IMR-90 (cell line): ENCODE results near the gene MTCH2. TPM values are rescaled to one million over a fixed set of nuclear protein-coding genes. Genes with fewer than 3 reads are reported as not detected.

Experiments
- ATAC-seq: fragments of 200-7000 bp; cut with Tn5 transposase; 2 replicates; pipeline ENCODE4 v1.9.1; 2020; ENCODE audit warnings: low read depth, mild to moderate bottlenecking, moderate library complexity
- BruUV-seq: library from RNA; stranded (reverse); fragments of 400-500 nt; replicated peaks from 2 replicates; lab custom pipeline; 2021; lab: Mats Ljungman, UMichigan
- CTCF ChIA-PET: fragments of 300-600 bp; formaldehyde crosslinking; extraction: SDS; loops from one replicate; lab custom pipeline; 2021; ENCODE audit warnings: antibody characterized with exemption; lab: Yijun Ruan, JAX
- POLR2A ChIA-PET: fragments of 300-600 bp; sonication (Branson Sonifier 250); formaldehyde crosslinking; loops from one replicate; lab custom pipeline; 2022; ENCODE audit warnings: antibody characterized with exemption; ENCODE audit not compliant: unreplicated experiment; lab: Charles Lee
- DNase-seq: peaks from one replicate; pipeline ENCODE4 v3.0.0; 2013
- H2AFZ ChIP-seq: replicated peaks from 2 replicates; pipeline ENCODE3; 2013; ENCODE audit warnings: low read length, mild to moderate bottlenecking; ENCODE audit not compliant: poor library complexity
- H2AK5ac ChIP-seq: 2 replicates; pipeline ENCODE4 v1.6.1; 2013; ENCODE audit warnings: low read depth, low read length, inconsistent platforms
- H2AK9ac ChIP-seq: replicated peaks from 2 replicates; pipeline ENCODE3; 2013; ENCODE audit warnings: mild to moderate bottlenecking, low read depth, low read length, moderate library complexity; ENCODE audit not compliant: poor library complexity
- H2BK120ac ChIP-seq: 2 replicates; pipeline ENCODE4 v1.6.1; 2013; ENCODE audit warnings: low read depth, low read length, inconsistent platforms
- H2BK15ac ChIP-seq: 3 replicates; pipeline ENCODE4 v1.6.1; 2013; ENCODE audit warnings: low read depth, low read length, inconsistent platforms
- H2BK20ac ChIP-seq: 2 replicates; pipeline ENCODE4 v1.6.1; 2013; ENCODE audit warnings: low read depth, mild to moderate bottlenecking, inconsistent platforms, low read length, moderate library complexity
- H2BK5ac ChIP-seq: 2 replicates; pipeline ENCODE4 v1.6.1; 2013; ENCODE audit warnings: mild to moderate bottlenecking, low read depth, low read length, inconsistent platforms; ENCODE audit not compliant: poor library complexity, severe bottlenecking
- H3K14ac ChIP-seq: replicated peaks from 2 replicates; pipeline ENCODE4 v1.6.1; 2013; ENCODE audit warnings: low read depth, low read length, inconsistent platforms
- H3K18ac ChIP-seq: 2 replicates; pipeline ENCODE4 v1.6.1; 2013; ENCODE audit warnings: low read depth, low read length, control low read depth
- H3K23ac ChIP-seq: 2 replicates; pipeline ENCODE4 v1.6.1; 2013; ENCODE audit warnings: low read depth, low read length, inconsistent platforms
- H3K27ac ChIP-seq: 2 replicates; pipeline ENCODE4 v1.5.1; 2013; ENCODE audit warnings: mild to moderate bottlenecking, control low read depth, low read length; ENCODE audit not compliant: insufficient read depth
- H3K27me3 ChIP-seq: 2 replicates; pipeline ENCODE4 v1.6.1; 2013; ENCODE audit warnings: low read length; ENCODE audit not compliant: control insufficient read depth, insufficient read depth
- H3K36me3 ChIP-seq: 2 replicates; pipeline ENCODE4 v1.6.1; 2013; ENCODE audit warnings: low read length, mixed read lengths; ENCODE audit not compliant: control insufficient read depth, insufficient read depth
- H3K4ac ChIP-seq: 2 replicates; pipeline ENCODE4 v1.6.1; 2013; ENCODE audit warnings: low read depth, low read length, inconsistent platforms
- H3K4me1 ChIP-seq: 2 replicates; pipeline ENCODE4 v1.6.1; 2013; ENCODE audit warnings: low read length, mixed read lengths; ENCODE audit not compliant: control insufficient read depth, insufficient read depth
- H3K4me2 ChIP-seq: 2 replicates; pipeline ENCODE4 v1.6.1; 2013; ENCODE audit warnings: low read depth, mild to moderate bottlenecking, control low read depth, low read length, moderate library complexity
- H3K4me3 ChIP-seq: 2 replicates; pipeline ENCODE4 v1.5.1; 2013; ENCODE audit warnings: low read depth, mild to moderate bottlenecking, control low read depth, low read length, moderate library complexity; ENCODE audit not compliant: insufficient read depth
- H3K56ac ChIP-seq: 2 replicates; pipeline ENCODE4 v1.6.1; 2013; ENCODE audit warnings: low read length, inconsistent platforms; ENCODE audit not compliant: insufficient read depth; ENCODE audit errors: extremely low read depth
- H3K79me1 ChIP-seq, 2 experiments: 2 replicates each; pipeline ENCODE4 v1.6.1; 2013; ENCODE audit warnings: low read length in 2 of 2, inconsistent platforms in 1 of 2, low read depth in 1 of 2
- H3K9ac ChIP-seq: 2 replicates; pipeline ENCODE4 v1.6.1; 2013; ENCODE audit warnings: low read depth, low read length, control low read depth
- H3K9me1 ChIP-seq: 2 replicates; pipeline ENCODE4 v1.6.1; 2013; ENCODE audit warnings: low read length, inconsistent platforms; ENCODE audit not compliant: insufficient read depth
- H3K9me3 ChIP-seq: 2 replicates; pipeline ENCODE4 v1.6.1; 2013; ENCODE audit warnings: low read length; ENCODE audit not compliant: control insufficient read depth, insufficient read depth
- H4K20me1 ChIP-seq: 2 replicates; pipeline ENCODE4 v1.6.1; 2013; ENCODE audit warnings: low read length, inconsistent platforms; ENCODE audit not compliant: insufficient read depth
- H4K5ac ChIP-seq: 2 replicates; pipeline ENCODE4 v1.6.1; 2013; ENCODE audit warnings: mild to moderate bottlenecking, low read depth, low read length, control low read depth
- H4K8ac ChIP-seq, 2 experiments: 2 replicates each; pipeline ENCODE4 v1.6.1; 2013; ENCODE audit warnings: low read depth in 2 of 2, low read length in 2 of 2, control low read depth in 1 of 2, inconsistent platforms in 1 of 2
- H4K91ac ChIP-seq: 2 replicates; pipeline ENCODE4 v1.6.1; 2013; ENCODE audit warnings: low read depth, low read length, inconsistent platforms; ENCODE audit not compliant: insufficient read depth
- BHLHE40 ChIP-seq: fragments of 150-350 bp; IDR thresholded peaks from 2 replicates; pipeline ENCODE4 v1.6.1; 2016; ENCODE audit warnings: mild to moderate bottlenecking, low read depth, low read length
- CEBPB ChIP-seq: IDR thresholded peaks from 2 replicates; pipeline ENCODE4 v1.6.1; 2012; ENCODE audit warnings: low read depth, low read length, improper control_type of control experiment
- CHD1 ChIP-seq: IDR thresholded peaks from 2 replicates; pipeline ENCODE4 v1.6.1; 2012; ENCODE audit warnings: low read depth, low read length, improper control_type of control experiment
- CTCF ChIP-seq: conservative IDR thresholded peaks from 2 replicates; pipeline ENCODE4 v1.5.1; 2012; ENCODE audit warnings: mild to moderate bottlenecking, low read depth, low read length, improper control_type of control experiment
- ELK1 ChIP-seq: fragments of 150-350 bp; IDR thresholded peaks from 2 replicates; pipeline ENCODE4 v1.6.1; 2016; ENCODE audit warnings: low read depth, mild to moderate bottlenecking, low read length, moderate library complexity, borderline replicate concordance
- FOS ChIP-seq: fragments of 150-350 bp; IDR thresholded peaks from 2 replicates; pipeline ENCODE4 v1.6.1; 2016; ENCODE audit warnings: low read depth, low read length
- MAFK ChIP-seq: IDR thresholded peaks from 2 replicates; pipeline ENCODE4 v1.6.1; 2012; ENCODE audit warnings: low read depth, low read length, improper control_type of control experiment
- MXI1 ChIP-seq: IDR thresholded peaks from 2 replicates; pipeline ENCODE4 v1.6.1; 2012; ENCODE audit warnings: low read depth, mild to moderate bottlenecking, low read length, moderate library complexity, borderline replicate concordance
- NFE2L2 ChIP-seq: fragments of 150-350 bp; IDR thresholded peaks from 2 replicates; pipeline ENCODE4 v1.6.1; 2016; ENCODE audit warnings: low read depth, mild to moderate bottlenecking, low read length
- POLR2A ChIP-seq: IDR thresholded peaks from 2 replicates; pipeline ENCODE4 v1.6.1; 2012; ENCODE audit warnings: mild to moderate bottlenecking, low read depth, low read length
- RAD21 ChIP-seq: IDR thresholded peaks from 2 replicates; pipeline ENCODE4 v1.6.1; 2012; ENCODE audit warnings: low read length, improper control_type of control experiment
- RCOR1 ChIP-seq: IDR thresholded peaks from 2 replicates; pipeline ENCODE4 v1.6.1; 2012; ENCODE audit warnings: mild to moderate bottlenecking, low read length, improper control_type of control experiment; ENCODE audit not compliant: insufficient replicate concordance
- RFX5 ChIP-seq: IDR thresholded peaks from 2 replicates; pipeline ENCODE4 v1.8.0; 2012; ENCODE audit warnings: low read depth, mild to moderate bottlenecking, low read length, moderate library complexity
- USF2 ChIP-seq: fragments of 150-350 bp; IDR thresholded peaks from 2 replicates; pipeline ENCODE4 v1.6.1; 2017; ENCODE audit warnings: mild to moderate bottlenecking, antibody characterized with exemption, low read length, low read depth
- WGBS, 2 experiments: methylation state at CpG; one replicate each; pipeline versions ENCODE4 v1.1.5 to v1.1.7; 2013; ENCODE audit warnings: missing lambda C conversion rate in 2 of 2; ENCODE audit not compliant: insufficient read length in 1 of 2; ENCODE audit errors: extremely low coverage in 2 of 2; 5-methylcytosine and 5-hydroxymethylcytosine counted together
- dilution Hi-C: fragments of 300-500 bp; cut with HindIII; formaldehyde crosslinking; loops from one replicate; pipeline ENCODE4 v1.14.3; 2018; ENCODE audit warnings: low sequenced_read_pairs; ENCODE audit not compliant: unreplicated experiment
- in situ Hi-C: fragments of 300-500 bp; cut with MboI; formaldehyde crosslinking; loops from 3 replicates; pipeline ENCODE4 v1.14.3; 2019; ENCODE audit warnings: low sequenced_read_pairs, inconsistent platforms, mixed read lengths
- intact Hi-C: fragments of 100-400 bp; cut with micrococcal nuclease; formaldehyde crosslinking; loops from 2 replicates; pipeline ENCODE4 v1.10.0; 2022
- polyA plus RNA-seq, 3 experiments: library from polyadenylated mRNA; depleted of rRNA; stranded (reverse); fragments of >200 nt; gene quantifications; 2 replicates each; pipeline ENCODE4 v1.2.3, GENCODE V29; 2012; ENCODE audit warnings: low replicate concordance in 1 of 3
- total RNA-seq: library from RNA; depleted of rRNA; stranded (reverse); fragments of >200 nt; gene quantifications from 2 replicates; pipeline ENCODE4 v1.2.3, GENCODE V29; 2012

MTCH2 gene
- total and polyA plus RNA-seq, 2 of the 4 experiments (the other 2 are of a cell fraction) = 103 to 163 TPM

GRCh38 chr11:47587723-47588326 is 54.5 kb downstream of the MTCH2 start:
- Histone ChIP-seq H3K4ac (no peak overlapping the region), H3K4me3 (no peak overlapping the region), H3K14ac (no peak overlapping the region), H3K27ac (no peak overlapping the region), H4K8ac (no peak overlapping the region), H2BK120ac (no peak overlapping the region), H3K4me1 (no peaks in the 10 kb centered on the region), H3K9me1 (no peaks in the 10 kb centered on the region), H4K20me1 (no peaks in the 10 kb centered on the region), H2BK20ac (no peak overlapping the region), H3K9ac (no peak overlapping the region), H3K18ac (no peak overlapping the region), H2BK15ac (no peak overlapping the region), H3K79me1 (no peaks in the 10 kb centered on the region), H2AFZ (no peak overlapping the region), H4K91ac (no peak overlapping the region), H2BK5ac (no peak overlapping the region), H4K5ac (no peak overlapping the region), H3K36me3 (peaks cover 18% of the 10 kb centered on the region), H3K9me3 (peaks cover 3% of the 10 kb centered on the region), H2AK5ac (no peak overlapping the region), H3K23ac (no peak overlapping the region), H3K4me2 (no peak overlapping the region), H3K56ac (no peak overlapping the region), H2AK9ac (no peak overlapping the region), H3K27me3 (peaks cover 25% of the 10 kb centered on the region)
- intact Hi-C loops = no loop called here
- ChIA-PET CTCF (no interaction called here), POLR2A (no interaction called here)
- dilution Hi-C loops = no loop called here
- TF ChIP-seq NFE2L2 (no peak), MAFK (no peak), CTCF (no peak), POLR2A (no peak), ELK1 (no peak), BHLHE40 (no peak), CEBPB (no peak), RCOR1 (no peak), RAD21 (no peak), RFX5 (no peak), MXI1 (no peak), USF2 (no peak), CHD1 (no peak), FOS (no peak)
- 88% methylated on average over 5 of the region's 14 CpGs; no CpG with 5 or more reads in 1 of the 2 experiments for WGBS, 2 experiments
- no peak; the same call in 1 of the 2 replicates for ATAC-seq
- BruUV-seq = no TSS peak
- in situ Hi-C loops = no loop called here
- no peak for DNase-seq
